ENCODE results near the gene POU2F1. TPM values are rescaled to one million over a fixed set of nuclear protein-coding genes. Genes with fewer than 3 reads are reported as not detected.

Gene POU2F1
- polyA plus RNA-seq, 1 donor from 2014 or later = 10.9 TPM

DNA sequence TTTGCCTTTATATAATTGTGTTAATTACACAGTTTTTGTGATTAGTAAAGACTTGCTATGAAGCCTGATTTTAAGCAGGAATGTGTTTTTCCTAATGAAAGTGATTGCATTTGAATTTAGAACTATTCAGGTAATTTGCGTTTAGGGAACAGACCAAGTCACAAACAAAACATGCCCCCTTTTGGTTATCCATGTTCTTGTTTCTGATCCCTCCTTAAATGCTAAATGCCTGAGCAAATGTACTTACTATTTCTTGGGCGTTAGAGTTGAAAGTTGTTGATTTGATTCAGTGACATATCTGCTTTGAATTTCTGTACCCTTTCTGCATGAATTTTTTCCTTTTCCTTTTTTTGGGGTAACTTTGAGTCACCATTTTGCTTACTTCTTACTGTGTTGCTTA, 5.2 kb downstream of the POU2F1 start:
- no peaks in the 10 kb centered on the region for H3K27me3 ChIP-seq (ENCODE audit: insufficient read depth, low read depth, low read length)
- no peaks in the 10 kb centered on the region for H4K20me1 ChIP-seq (ENCODE audit: insufficient read depth)
- H3K9me2 ChIP-seq (ENCODE audit: insufficient read depth, low read length) = no peaks in the 10 kb centered on the region
- no peak overlapping the region for H3K4me3 ChIP-seq (ENCODE audit: low read length)
- no peak overlapping the region for H3K27ac ChIP-seq (ENCODE audit: low read length)
- no peak overlapping the region for H3K4me2 ChIP-seq (ENCODE audit: low read length)
- H3F3A ChIP-seq (ENCODE audit: insufficient read depth, low read length, poor library complexity, severe bottlenecking) = no peaks in the 10 kb centered on the region
- H3K9me3 ChIP-seq (ENCODE audit: low read length) = no peaks in the 10 kb centered on the region
- H3K79me2 ChIP-seq (replicated peaks; ENCODE audit: insufficient read depth, low read length) = peaks cover 89% of the 10 kb centered on the region
- H3K9ac ChIP-seq (ENCODE audit: low read length) = no peak overlapping the region
- no peaks in the 10 kb centered on the region for H3K36me3 ChIP-seq (ENCODE audit: insufficient read depth, low read length)
- no peak overlapping the region for H2AFZ ChIP-seq (ENCODE audit: low read depth, low read length)
- TF ChIP-seq MXI1 (conservative IDR thresholded peaks at IDR 0.05; ENCODE audit: poor library complexity, severe bottlenecking) (no peak), EZH2 (IDR thresholded peaks at IDR 0.05; ENCODE audit: borderline replicate concordance, insufficient read depth, low read length, poor library complexity, severe bottlenecking) (no peak)

DNA sequence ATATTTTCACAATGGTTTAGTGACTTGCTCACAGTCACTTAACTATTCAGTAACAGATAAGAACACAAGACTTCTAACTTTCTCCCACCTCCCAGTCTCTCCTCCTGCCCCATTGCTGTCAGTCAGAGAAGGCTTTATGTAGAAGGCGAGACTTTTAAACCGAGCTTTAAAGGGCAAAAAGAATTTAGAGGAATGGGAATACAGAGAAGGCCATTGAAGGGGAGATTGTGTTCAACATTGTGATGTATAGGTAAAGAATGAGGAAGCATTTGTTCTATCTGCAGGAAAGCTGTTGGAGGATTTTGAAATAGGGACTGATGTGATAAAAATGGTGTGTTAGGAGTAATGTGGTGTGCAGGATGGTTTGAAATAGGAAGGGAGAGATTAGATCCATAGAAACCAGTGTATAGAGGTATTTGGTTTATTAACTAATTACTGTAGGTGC, 7.3 kb downstream of the POU2F1 start:
- Histone ChIP-seq H3F3A (ENCODE audit: insufficient read depth, low read length, poor library complexity, severe bottlenecking) (no peaks in the 10 kb centered on the region), H3K9ac (ENCODE audit: low read length) (no peak overlapping the region), H3K9me2 (ENCODE audit: insufficient read depth, low read length) (no peaks in the 10 kb centered on the region), H4K20me1 (ENCODE audit: insufficient read depth) (no peaks in the 10 kb centered on the region), H3K27me3 (ENCODE audit: insufficient read depth, low read depth, low read length) (no peaks in the 10 kb centered on the region), H3K36me3 (ENCODE audit: insufficient read depth, low read length) (no peaks in the 10 kb centered on the region), H3K27ac (ENCODE audit: low read length) (no peak overlapping the region), H3K9me3 (ENCODE audit: low read length) (no peaks in the 10 kb centered on the region), H2AFZ (ENCODE audit: low read depth, low read length) (no peak overlapping the region), H3K79me2 (replicated peaks; ENCODE audit: insufficient read depth, low read length) (peaks cover 99% of the 10 kb centered on the region), H3K4me2 (ENCODE audit: low read length) (no peak overlapping the region), H3K4me3 (ENCODE audit: low read length) (no peak overlapping the region)
- TF ChIP-seq TAF1 (IDR thresholded peaks at IDR 0.05; ENCODE audit: low read depth) = no peak
- no peak for TF ChIP-seq EP300 (conservative IDR thresholded peaks at IDR 0.05; ENCODE audit: poor library complexity, severe bottlenecking)
- TF ChIP-seq MXI1 (conservative IDR thresholded peaks at IDR 0.05; ENCODE audit: poor library complexity, severe bottlenecking) = no peak
- TF ChIP-seq RAD21 (conservative IDR thresholded peaks at IDR 0.05) = no peak
- no peak for TF ChIP-seq EZH2 (IDR thresholded peaks at IDR 0.05; ENCODE audit: borderline replicate concordance, insufficient read depth, low read length, poor library complexity, severe bottlenecking)
- no peak for TF ChIP-seq SMC3 (conservative IDR thresholded peaks at IDR 0.05; ENCODE audit: poor library complexity)
- TF ChIP-seq POLR2AphosphoS5 (IDR thresholded peaks at IDR 0.05) = no peak

- no peak overlapping the region for H3K4me2 ChIP-seq (ENCODE audit: low read length)
- no peaks in the 10 kb centered on the region for H3F3A ChIP-seq (ENCODE audit: insufficient read depth, low read length, poor library complexity, severe bottlenecking)
- no peaks in the 10 kb centered on the region for H4K20me1 ChIP-seq (ENCODE audit: insufficient read depth)
- H3K9me2 ChIP-seq (ENCODE audit: insufficient read depth, low read length) = no peaks in the 10 kb centered on the region
- no peaks in the 10 kb centered on the region for H3K36me3 ChIP-seq (ENCODE audit: insufficient read depth, low read length)
- no peak overlapping the region for H3K27ac ChIP-seq (ENCODE audit: low read length)
- no peak overlapping the region for H3K9ac ChIP-seq (ENCODE audit: low read length)
- peaks cover 98% of the 10 kb centered on the region for H3K79me2 ChIP-seq (replicated peaks; ENCODE audit: insufficient read depth, low read length)
- no peaks in the 10 kb centered on the region for H3K9me3 ChIP-seq (ENCODE audit: low read length)
- no peak for TF ChIP-seq RAD21 (conservative IDR thresholded peaks at IDR 0.05)
- no peak for TF ChIP-seq POLR2AphosphoS5 (IDR thresholded peaks at IDR 0.05)
- no peak for TF ChIP-seq TAF1 (IDR thresholded peaks at IDR 0.05; ENCODE audit: low read depth)
- TF ChIP-seq REST (IDR thresholded peaks at IDR 0.05; ENCODE audit: borderline replicate concordance) = no peak
- no peak for TF ChIP-seq MXI1 (conservative IDR thresholded peaks at IDR 0.05; ENCODE audit: poor library complexity, severe bottlenecking)
- TF ChIP-seq, protein P1, sequence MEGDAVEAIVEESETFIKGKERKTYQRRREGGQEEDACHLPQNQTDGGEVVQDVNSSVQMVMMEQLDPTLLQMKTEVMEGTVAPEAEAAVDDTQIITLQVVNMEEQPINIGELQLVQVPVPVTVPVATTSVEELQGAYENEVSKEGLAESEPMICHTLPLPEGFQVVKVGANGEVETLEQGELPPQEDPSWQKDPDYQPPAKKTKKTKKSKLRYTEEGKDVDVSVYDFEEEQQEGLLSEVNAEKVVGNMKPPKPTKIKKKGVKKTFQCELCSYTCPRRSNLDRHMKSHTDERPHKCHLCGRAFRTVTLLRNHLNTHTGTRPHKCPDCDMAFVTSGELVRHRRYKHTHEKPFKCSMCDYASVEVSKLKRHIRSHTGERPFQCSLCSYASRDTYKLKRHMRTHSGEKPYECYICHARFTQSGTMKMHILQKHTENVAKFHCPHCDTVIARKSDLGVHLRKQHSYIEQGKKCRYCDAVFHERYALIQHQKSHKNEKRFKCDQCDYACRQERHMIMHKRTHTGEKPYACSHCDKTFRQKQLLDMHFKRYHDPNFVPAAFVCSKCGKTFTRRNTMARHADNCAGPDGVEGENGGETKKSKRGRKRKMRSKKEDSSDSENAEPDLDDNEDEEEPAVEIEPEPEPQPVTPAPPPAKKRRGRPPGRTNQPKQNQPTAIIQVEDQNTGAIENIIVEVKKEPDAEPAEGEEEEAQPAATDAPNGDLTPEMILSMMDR (IDR thresholded peaks at IDR 0.05; ENCODE audit: poor library complexity, severe bottlenecking) = no peak
- no peak for TF ChIP-seq SMC3 (conservative IDR thresholded peaks at IDR 0.05; ENCODE audit: poor library complexity)
- no peak for TF ChIP-seq EZH2 (IDR thresholded peaks at IDR 0.05; ENCODE audit: borderline replicate concordance, insufficient read depth, low read length, poor library complexity, severe bottlenecking)
- no peaks in the 10 kb centered on the region for H3K27me3 ChIP-seq (ENCODE audit: insufficient read depth, low read depth, low read length)
- no peak overlapping the region for H3K4me3 ChIP-seq (ENCODE audit: low read length)
- no peak overlapping the region for H2AFZ ChIP-seq (ENCODE audit: low read depth, low read length)
These were observed 9.2 kb downstream of the POU2F1 start for GRCh38 chr1:167229719-167230385.
